GM12872 (cell line): ENCODE results near the gene IREB2.

Experiments used
- TF ChIP-seq, protein P1 (sequence below): IDR thresholded peaks from 3 replicates; pipeline ENCODE4 v1.5.1; 2011; ENCODE audit warnings: low read depth, mild to moderate bottlenecking, low read length, moderate library complexity; ENCODE audit not compliant: insufficient read depth

IREB2 gene

DNA sequence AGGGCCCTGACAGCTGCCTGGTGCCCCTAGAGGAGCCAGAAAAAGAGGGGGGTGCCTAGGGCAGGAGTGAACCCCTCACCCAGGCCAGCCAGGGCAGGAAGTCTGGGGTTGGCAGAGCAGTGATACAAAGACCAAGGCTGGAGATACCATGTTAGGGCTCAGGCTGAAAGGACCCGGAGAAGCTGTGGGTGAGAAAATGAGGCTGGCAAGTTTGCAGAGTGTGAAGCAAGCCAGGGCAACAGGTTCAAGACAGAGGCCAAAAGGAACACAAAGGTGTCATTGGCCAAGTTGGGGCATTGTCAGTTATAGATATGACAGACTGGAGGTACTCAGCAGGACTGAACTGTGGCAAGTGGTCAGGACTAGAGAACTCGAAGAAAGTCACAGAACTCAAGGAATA, 40.6 kb upstream of the IREB2 start:
- TF ChIP-seq, protein P1, sequence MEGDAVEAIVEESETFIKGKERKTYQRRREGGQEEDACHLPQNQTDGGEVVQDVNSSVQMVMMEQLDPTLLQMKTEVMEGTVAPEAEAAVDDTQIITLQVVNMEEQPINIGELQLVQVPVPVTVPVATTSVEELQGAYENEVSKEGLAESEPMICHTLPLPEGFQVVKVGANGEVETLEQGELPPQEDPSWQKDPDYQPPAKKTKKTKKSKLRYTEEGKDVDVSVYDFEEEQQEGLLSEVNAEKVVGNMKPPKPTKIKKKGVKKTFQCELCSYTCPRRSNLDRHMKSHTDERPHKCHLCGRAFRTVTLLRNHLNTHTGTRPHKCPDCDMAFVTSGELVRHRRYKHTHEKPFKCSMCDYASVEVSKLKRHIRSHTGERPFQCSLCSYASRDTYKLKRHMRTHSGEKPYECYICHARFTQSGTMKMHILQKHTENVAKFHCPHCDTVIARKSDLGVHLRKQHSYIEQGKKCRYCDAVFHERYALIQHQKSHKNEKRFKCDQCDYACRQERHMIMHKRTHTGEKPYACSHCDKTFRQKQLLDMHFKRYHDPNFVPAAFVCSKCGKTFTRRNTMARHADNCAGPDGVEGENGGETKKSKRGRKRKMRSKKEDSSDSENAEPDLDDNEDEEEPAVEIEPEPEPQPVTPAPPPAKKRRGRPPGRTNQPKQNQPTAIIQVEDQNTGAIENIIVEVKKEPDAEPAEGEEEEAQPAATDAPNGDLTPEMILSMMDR: no peak

DNA sequence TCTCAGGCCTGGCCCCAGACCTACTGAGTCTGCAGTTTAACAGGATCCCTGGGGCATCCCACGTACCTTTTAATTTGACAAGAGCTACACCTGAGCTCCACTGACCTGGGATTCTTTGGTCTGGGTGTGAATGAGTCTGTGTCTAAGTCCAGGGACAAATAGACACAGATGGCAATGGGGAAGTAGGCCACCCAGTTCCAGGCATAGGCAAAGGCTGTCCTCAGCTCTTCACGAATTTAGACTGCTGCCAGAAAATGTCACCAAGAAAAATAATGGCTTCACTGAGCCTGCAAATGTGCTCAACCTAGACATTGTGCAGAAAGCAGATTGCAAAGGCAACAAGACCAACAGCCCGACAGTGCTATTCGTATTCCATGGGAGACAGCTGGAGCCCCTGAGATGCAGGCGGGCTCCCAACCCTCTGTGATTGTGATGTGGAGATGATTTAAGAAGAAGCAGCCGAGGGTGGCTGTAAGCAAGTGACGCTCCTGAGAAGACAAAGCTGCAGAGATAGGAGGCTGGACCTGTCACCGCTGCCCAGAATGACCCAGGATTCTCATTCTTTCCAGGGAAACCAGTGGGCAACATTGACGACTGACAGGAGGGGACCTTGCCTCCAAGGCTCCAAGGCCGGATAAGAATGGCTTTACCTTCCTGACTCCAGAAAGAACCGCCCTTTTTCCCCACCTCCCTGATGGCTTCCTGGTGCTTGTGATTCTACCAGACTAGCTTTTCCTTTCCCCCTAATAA, 39.8 kb upstream of the IREB2 start:
- TF ChIP-seq, protein P1: no peak

DNA sequence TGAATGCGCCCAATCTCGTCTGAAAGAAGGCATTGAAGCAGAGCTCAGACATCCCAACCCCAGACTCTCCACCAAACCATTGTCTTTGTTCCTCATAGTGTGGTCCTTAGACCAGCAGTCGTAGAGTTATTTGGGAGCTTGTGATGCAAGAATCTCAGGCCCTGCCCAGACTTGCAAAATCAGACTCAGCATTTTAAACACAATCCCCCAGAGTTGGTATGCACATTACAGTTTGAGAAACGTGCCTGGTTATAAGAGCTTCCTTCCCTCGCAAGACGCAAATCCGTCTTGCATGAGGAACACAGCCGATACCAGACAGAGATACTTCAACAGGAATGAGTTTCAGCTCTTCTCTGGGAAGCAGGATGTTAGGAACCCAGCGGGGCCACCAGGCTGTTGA, 38.9 kb upstream of the IREB2 start:
- TF ChIP-seq, protein P1: no peak

DNA sequence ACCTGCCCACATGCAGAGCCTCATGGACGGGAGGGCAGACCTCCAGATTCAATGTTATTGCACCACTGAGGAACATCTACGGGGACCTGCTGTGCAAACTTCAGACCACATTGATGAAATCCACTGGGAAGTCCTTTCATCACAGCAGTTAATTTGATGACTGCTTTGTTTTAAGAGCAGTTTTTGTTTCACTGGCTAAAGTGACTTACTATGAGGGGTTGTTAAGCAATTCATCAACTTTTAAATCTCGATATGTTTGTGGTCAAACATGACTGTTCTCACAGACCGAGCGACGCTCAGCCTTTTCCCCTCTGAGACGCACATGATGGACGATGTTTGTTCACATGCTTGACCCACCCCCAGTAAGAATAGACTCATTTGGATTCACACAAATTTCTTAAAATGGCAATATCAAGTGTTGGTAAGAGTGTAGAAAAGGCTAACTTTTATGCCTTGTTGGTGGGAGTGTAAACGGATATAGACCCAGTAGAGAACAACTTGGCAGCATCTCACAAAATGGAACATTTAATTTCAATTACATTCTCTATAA, 35.9 kb upstream of the IREB2 start:
- TF ChIP-seq, protein P1: no peak

DNA sequence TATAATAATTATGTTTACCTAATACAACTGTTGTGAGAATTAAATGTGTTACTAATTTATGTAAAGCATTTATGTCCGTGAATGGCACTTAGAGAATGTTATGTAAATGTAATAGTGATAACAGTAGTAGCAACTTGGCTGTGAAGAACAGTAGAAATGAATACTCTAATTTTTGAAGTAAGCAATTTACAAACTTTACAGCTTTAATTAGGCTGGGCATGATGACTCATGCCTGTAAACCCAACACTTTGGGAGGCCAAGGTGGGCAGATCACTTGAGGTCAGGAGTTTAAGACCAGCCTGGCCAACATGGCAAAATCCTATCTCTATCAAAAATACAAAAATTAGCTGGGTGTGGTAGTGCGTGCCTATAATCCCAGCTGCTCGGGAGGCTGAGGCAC, 33.9 kb upstream of the IREB2 start:
- TF ChIP-seq, protein P1: no peak

DNA sequence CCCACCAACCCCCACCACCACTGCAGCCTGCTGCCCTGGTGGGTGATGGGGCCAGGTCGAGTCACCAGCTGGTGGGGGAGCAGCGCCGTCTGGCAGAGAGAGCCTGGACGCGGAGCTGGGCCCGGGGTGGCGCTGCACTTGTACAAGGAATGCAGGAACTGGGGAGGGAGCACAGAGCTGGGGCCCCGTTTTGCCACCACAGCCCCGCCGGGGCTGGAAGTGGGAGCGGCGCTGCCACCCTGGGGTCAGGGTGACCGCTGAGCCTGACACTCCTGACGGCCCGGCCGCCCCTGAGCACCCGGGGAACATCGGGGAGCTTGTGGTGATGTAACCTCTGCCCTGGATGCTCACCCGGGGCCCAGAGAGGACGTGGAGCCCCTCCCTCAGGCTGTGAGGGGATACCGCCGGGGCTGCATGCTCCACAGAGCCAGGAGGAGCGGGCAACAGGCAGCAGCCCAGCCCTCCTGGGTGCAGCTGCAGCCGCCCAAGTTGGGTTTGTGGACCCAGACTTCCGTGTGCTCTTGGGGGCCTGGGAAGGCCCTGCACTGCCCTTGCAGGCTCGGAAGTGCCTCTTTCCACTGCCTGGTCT, 32.6 kb upstream of the IREB2 start:
- TF ChIP-seq, protein P1: no peak

DNA sequence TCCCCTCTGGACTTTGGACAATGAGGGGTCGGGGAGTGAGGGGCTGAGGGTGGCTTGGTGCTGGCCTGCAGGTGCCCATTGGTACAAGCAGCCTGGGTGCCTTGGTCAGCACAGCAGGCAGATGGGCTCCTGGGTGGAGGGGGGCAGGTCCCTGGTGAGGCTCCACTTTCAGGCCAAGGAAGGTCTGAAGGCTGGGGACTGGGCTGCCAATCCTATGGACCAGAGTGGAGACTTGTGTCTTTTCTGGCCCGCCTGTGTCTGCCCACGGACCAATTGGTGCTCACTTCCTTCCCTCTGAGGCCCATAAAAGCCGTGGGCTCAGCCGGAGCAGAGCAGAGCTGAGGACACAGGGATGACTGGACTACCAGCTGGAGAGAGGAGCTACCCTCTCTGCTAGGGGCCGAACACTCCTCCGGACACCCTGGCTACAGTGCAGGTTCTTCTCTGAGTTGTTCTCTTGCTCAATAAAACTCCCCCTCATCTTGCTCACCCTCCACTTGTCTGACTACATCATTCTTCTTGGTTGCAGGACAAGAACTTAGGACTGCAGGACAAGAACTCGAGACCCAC, 31.9 kb upstream of the IREB2 start:
- TF ChIP-seq, protein P1: no peak
